B cell (primary cell): Measurements from ENCODE around the gene FLT1. TPM values are rescaled to one million over a fixed set of nuclear protein-coding genes. Genes with fewer than 3 reads are reported as not detected.

Experiments
- ATAC-seq: fragments of 200-7000 bp; cut with Tn5 transposase; one replicate; pipeline ENCODE4 v1.10.0; 2021; ENCODE audit warnings: low read depth, mild to moderate bottlenecking, moderate number of reproducible peaks, moderate library complexity
- CTCF ChIA-PET: fragments of 350-600 bp; sonication (Branson Sonifier 250); formaldehyde crosslinking; loops from one replicate; lab custom pipeline; 2021; ENCODE audit warnings: antibody characterized with exemption, inconsistent platforms; lab: Charles Lee
- POLR2A ChIA-PET: fragments of 350-600 bp; sonication (Branson Sonifier 250); formaldehyde crosslinking; loops from one replicate; lab custom pipeline; 2021; ENCODE audit warnings: antibody characterized with exemption; lab: Charles Lee
- DNase-seq: peaks from one replicate; pipeline ENCODE4 v3.0.0; 2013
- H2AFZ ChIP-seq: 2 replicates; pipeline ENCODE4 v1.6.1; 2012; ENCODE audit warnings: mild to moderate bottlenecking, low read depth, low read length; ENCODE audit not compliant: insufficient read depth, poor library complexity, severe bottlenecking
- H3K27ac ChIP-seq, 2 donors: 1 replicate in 1 of 2; 2 replicates in 1 of 2; pipeline ENCODE4 v1.5.1; 2012 to 2013; ENCODE audit warnings: low read length in 2 of 2, mild to moderate bottlenecking in 2 of 2, moderate library complexity in 1 of 2
- H3K27me3 ChIP-seq, 4 experiments: fragments of 200-600 bp in 1 of 4; sonication (generic) in 1 of 4; replicated peaks in 1 of 4; 1 replicate in 2 of 4; 2 replicates in 2 of 4; pipeline versions ENCODE4 v1.6.1 to v1.7.0; 2013 to 2016; ENCODE audit warnings: low read length in 3 of 4, mild to moderate bottlenecking in 2 of 4, mixed read lengths in 1 of 4, moderate library complexity in 1 of 4; ENCODE audit not compliant: insufficient read depth in 4 of 4, control insufficient read depth in 3 of 4; ENCODE audit errors: control extremely low read depth in 1 of 4
- H3K36me3 ChIP-seq, 2 experiments: replicated peaks in 1 of 2; 1 replicate in 1 of 2; 2 replicates in 1 of 2; pipeline versions ENCODE4 v1.6.1 to v1.7.1; 2013; ENCODE audit warnings: low read length in 1 of 2; ENCODE audit not compliant: insufficient read depth in 2 of 2, control insufficient read depth in 1 of 2; ENCODE audit errors: control extremely low read depth in 1 of 2, extremely low read depth in 1 of 2
- H3K4me1 ChIP-seq, 2 donors: fragments of 200-600 bp in 1 of 2; sonication (generic) in 1 of 2; 1 replicate in 1 of 2; 2 replicates in 1 of 2; pipeline versions ENCODE4 v1.5.1 to v1.6.1; 2013 to 2017; ENCODE audit warnings: low read length in 2 of 2; ENCODE audit not compliant: control insufficient read depth in 2 of 2, insufficient read depth in 2 of 2
- H3K4me2 ChIP-seq: replicated peaks from 2 replicates; pipeline ENCODE3; 2012; ENCODE audit warnings: mild to moderate bottlenecking, low read depth, low read length; ENCODE audit not compliant: poor library complexity, severe bottlenecking
- H3K4me3 ChIP-seq, 5 experiments: fragments of 200-600 bp in 1 of 5; sonication (generic) in 1 of 5; 1 replicate in 3 of 5; 2 replicates in 2 of 5; pipeline versions ENCODE4 v1.5.1 to v1.7.0; 2011 to 2016; ENCODE audit warnings: low read length in 4 of 5, mild to moderate bottlenecking in 4 of 5, low read depth in 2 of 5, control low read depth in 1 of 5, moderate library complexity in 1 of 5; ENCODE audit not compliant: insufficient read depth in 1 of 5; ENCODE audit errors: control extremely low read depth in 1 of 5, extremely low read depth in 1 of 5
- H3K79me2 ChIP-seq: fragments of 200-600 bp; sonication (generic); one replicate; pipeline ENCODE4 v1.6.0; 2016; ENCODE audit warnings: low read length; ENCODE audit not compliant: control insufficient read depth, insufficient read depth
- H3K9ac ChIP-seq: fragments of 200-600 bp; sonication (generic); 2 replicates; pipeline ENCODE4 v1.6.1; 2017; ENCODE audit warnings: mild to moderate bottlenecking, low read length, moderate library complexity
- H3K9me3 ChIP-seq, 3 donors: one replicate each; pipeline versions ENCODE4 v1.6.1 to v1.7.1; 2013; ENCODE audit warnings: low read length in 2 of 3; ENCODE audit not compliant: control insufficient read depth in 2 of 3, insufficient read depth in 1 of 3; ENCODE audit errors: control extremely low read depth in 1 of 3
- H4K20me1 ChIP-seq: 2 replicates; pipeline ENCODE4 v1.6.0; 2012; ENCODE audit warnings: mild to moderate bottlenecking, low read length; ENCODE audit not compliant: insufficient read depth, control insufficient read depth, poor library complexity, severe bottlenecking
- H3K27ac Mint-ChIP-seq: one replicate; pipeline ENCODE4 v1.8.0; 2021; ENCODE audit warnings: mixed read lengths
- H3K27me3 Mint-ChIP-seq: one replicate; pipeline ENCODE4 v1.8.0; 2021; ENCODE audit warnings: mixed read lengths
- H3K4me1 Mint-ChIP-seq: one replicate; pipeline ENCODE4 v1.8.0; 2021; ENCODE audit warnings: mixed read lengths
- H3K4me3 Mint-ChIP-seq: one replicate; pipeline ENCODE4 v1.8.0; 2021; ENCODE audit warnings: mixed read lengths
- H3K9me3 Mint-ChIP-seq: one replicate; pipeline ENCODE4 v1.8.0; 2022; ENCODE audit warnings: mixed read lengths; ENCODE audit not compliant: insufficient read depth
- EZH2 ChIP-seq: IDR thresholded peaks from 2 replicates; pipeline ENCODE4 v1.6.1; 2012; ENCODE audit warnings: borderline replicate concordance, low read depth, mild to moderate bottlenecking, moderate library complexity, low read length; ENCODE audit not compliant: insufficient read depth, poor library complexity, severe bottlenecking
- WGBS: methylation state at CpG from one replicate; pipeline ENCODE4 v1.1.5; 2013; ENCODE audit warnings: missing lambda C conversion rate; ENCODE audit not compliant: insufficient coverage; 5-methylcytosine and 5-hydroxymethylcytosine counted together
- intact Hi-C: fragments of 100-400 bp; cut with micrococcal nuclease; formaldehyde crosslinking; loops from one replicate; pipeline ENCODE4 v1.10.0; 2022
- polyA plus RNA-seq: library from polyadenylated mRNA; depleted of rRNA; stranded (reverse); fragments of >200 nt; gene quantifications from 2 replicates; pipeline ENCODE4 v1.2.3, GENCODE V29; 2012
- total RNA-seq, 2 donors: library from RNA; stranded (reverse); fragments of 120-200 nt in 1 of 2; gene quantifications; 1 replicate in 1 of 2; 2 replicates in 1 of 2; pipeline versions ENCODE4 v1.2.3 to v1.2.4, GENCODE V29; 2013 to 2022
- TF ChIP-seq, protein P1 (sequence below): fragments of 200-600 bp; IDR thresholded peaks from one replicate; pipeline ENCODE4 v1.8.0; 2022; ENCODE audit warnings: antibody characterized with exemption, mild to moderate bottlenecking

The FLT1 gene
- total and polyA plus RNA-seq, 2 donors (not counting 1 experiment from before 2014, with no cell fraction given): 1.1 to 1.2 TPM

DNA sequence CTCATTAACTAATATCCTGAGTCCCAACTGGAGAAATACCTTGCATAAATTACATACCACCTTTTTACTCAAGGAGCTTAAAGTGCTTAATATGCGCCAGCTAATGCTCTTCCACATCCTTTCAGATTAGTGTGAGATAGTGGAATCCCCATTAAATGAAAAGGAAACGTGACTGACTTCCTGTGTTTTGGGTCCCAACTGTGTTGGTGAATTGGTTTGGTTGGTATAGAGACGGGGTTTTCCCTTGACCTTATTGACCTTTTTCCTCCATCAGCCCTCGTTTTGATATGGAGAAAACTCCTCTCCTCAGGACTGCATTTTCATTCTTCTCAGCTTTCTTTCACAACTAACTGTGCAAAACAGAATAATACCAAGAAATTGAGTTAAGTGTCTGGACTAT is 193.1 kb downstream of the FLT1 start:
- Histone ChIP-seq H3K9ac (no peak overlapping the region), H3K27ac (no peak overlapping the region), H2AFZ (no peak overlapping the region), H3K4me1 (no peaks in the 10 kb centered on the region), H3K4me2 (no peak overlapping the region), H3K9me3 (no peaks in the 10 kb centered on the region), H4K20me1 (no peaks in the 10 kb centered on the region), H3K36me3 (no peaks in the 10 kb centered on the region), H3K27me3 (no peaks in the 10 kb centered on the region), H3K79me2 (no peaks in the 10 kb centered on the region), H3K4me3 (no peak overlapping the region)
- DNase-seq (no peak), ATAC-seq (no peak)
- Mint-ChIP-seq H3K4me1 (peaks cover 1% of the 10 kb centered on the region), H3K27ac (no peak overlapping the region), H3K27me3 (no peaks in the 10 kb centered on the region), H3K9me3 (no peaks in the 10 kb centered on the region), H3K4me3 (no peak overlapping the region)
- TF ChIP-seq, protein P1, sequence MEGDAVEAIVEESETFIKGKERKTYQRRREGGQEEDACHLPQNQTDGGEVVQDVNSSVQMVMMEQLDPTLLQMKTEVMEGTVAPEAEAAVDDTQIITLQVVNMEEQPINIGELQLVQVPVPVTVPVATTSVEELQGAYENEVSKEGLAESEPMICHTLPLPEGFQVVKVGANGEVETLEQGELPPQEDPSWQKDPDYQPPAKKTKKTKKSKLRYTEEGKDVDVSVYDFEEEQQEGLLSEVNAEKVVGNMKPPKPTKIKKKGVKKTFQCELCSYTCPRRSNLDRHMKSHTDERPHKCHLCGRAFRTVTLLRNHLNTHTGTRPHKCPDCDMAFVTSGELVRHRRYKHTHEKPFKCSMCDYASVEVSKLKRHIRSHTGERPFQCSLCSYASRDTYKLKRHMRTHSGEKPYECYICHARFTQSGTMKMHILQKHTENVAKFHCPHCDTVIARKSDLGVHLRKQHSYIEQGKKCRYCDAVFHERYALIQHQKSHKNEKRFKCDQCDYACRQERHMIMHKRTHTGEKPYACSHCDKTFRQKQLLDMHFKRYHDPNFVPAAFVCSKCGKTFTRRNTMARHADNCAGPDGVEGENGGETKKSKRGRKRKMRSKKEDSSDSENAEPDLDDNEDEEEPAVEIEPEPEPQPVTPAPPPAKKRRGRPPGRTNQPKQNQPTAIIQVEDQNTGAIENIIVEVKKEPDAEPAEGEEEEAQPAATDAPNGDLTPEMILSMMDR: no peak
- no peak for TF ChIP-seq EZH2
- intact Hi-C loops: no loop called here
- ChIA-PET CTCF (no interaction called here), POLR2A (no interaction called here)
- WGBS: no CpG with 5 or more reads among the region's 4 CpGs

DNA sequence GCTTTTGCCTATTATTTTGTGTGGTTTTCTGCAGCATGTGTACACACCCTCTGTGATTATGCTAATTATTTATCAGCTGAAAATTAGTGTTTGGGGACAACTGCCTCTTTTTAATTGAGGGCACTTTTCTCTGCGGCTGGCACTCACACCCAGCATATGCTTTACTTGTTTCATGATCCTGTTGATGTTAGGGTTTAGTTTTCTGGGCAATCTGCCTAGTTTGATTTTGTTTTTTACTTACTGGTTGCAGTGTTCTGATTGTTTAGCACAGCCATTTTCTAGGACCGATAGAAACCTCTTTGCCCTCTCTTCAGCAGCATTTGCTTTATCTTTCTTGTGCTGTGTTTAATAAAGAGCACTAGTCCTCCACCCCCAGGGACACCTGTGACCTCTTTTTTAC is 195.0 kb downstream of the FLT1 start:
- H3K4me3 ChIP-seq: no peak overlapping the region
- no peak overlapping the region for H2AFZ ChIP-seq
- ChIA-PET POLR2A (no interaction called here), CTCF (no interaction called here)
- H3K4me2 ChIP-seq: no peak overlapping the region
- Mint-ChIP-seq H3K4me3 (no peak overlapping the region), H3K27ac (no peak overlapping the region), H3K4me1 (peaks cover 1% of the 10 kb centered on the region), H3K27me3 (no peaks in the 10 kb centered on the region), H3K9me3 (no peaks in the 10 kb centered on the region)
- no peaks in the 10 kb centered on the region for H3K27me3 ChIP-seq
- intact Hi-C loops: no loop called here
- no peaks in the 10 kb centered on the region for H3K79me2 ChIP-seq
- no peak for DNase-seq
- no peaks in the 10 kb centered on the region for H3K4me1 ChIP-seq
- no peak overlapping the region for H3K27ac ChIP-seq
- no peaks in the 10 kb centered on the region for H3K9me3 ChIP-seq
- no peak for ATAC-seq
- peaks cover 2 to 4% of the 10 kb centered on the region in 2 experiments for H3K36me3 ChIP-seq
- TF ChIP-seq, protein P1: no peak
- TF ChIP-seq EZH2: no peak
- H4K20me1 ChIP-seq: no peaks in the 10 kb centered on the region
- H3K9ac ChIP-seq: no peak overlapping the region
- no CpG with 5 or more reads among the region's 2 CpGs for WGBS
